IMR-90 (cell line): ENCODE measurements around the gene SPTY2D1. TPM values are rescaled to one million over a fixed set of nuclear protein-coding genes. Genes with fewer than 3 reads are reported as not detected.

ENCODE experiments used
- polyA plus RNA-seq, 3 experiments: library from polyadenylated mRNA; depleted of rRNA; stranded (reverse); fragments of >200 nt; gene quantifications; 2 replicates each; pipeline ENCODE4 v1.2.3, GENCODE V29; 2012; ENCODE audit warnings: low replicate concordance in 1 of 3
- total RNA-seq: library from RNA; depleted of rRNA; stranded (reverse); fragments of >200 nt; gene quantifications from 2 replicates; pipeline ENCODE4 v1.2.3, GENCODE V29; 2012; rRNA removed

The SPTY2D1 gene
- total and polyA plus RNA-seq, 2 of the 4 experiments (the other 2 are of a cell fraction): 10.3 to 36.6 TPM

Other genes starting within 250 kb of the SPTY2D1 start
- 1,735 and 2,567 TPM in 2 replicates for gene LDHA, start 239.8 kb downstream of the SPTY2D1 start, total RNA-seq
- 1,293 and 1,813 TPM in 2 replicates for gene LDHA, start 239.8 kb downstream of the SPTY2D1 start, polyA plus RNA-seq (2012; rRNA removed)
- gene LDHC, start 222.0 kb downstream of the SPTY2D1 start, total RNA-seq: not detected in 2 replicates
- not detected in 2 replicates for gene LDHC, start 222.0 kb downstream of the SPTY2D1 start, polyA plus RNA-seq (2012; rRNA removed)
- gene LDHAL6A, start 178.5 kb downstream of the SPTY2D1 start, total RNA-seq: not detected in 2 replicates
- gene LDHAL6A, start 178.5 kb downstream of the SPTY2D1 start, polyA plus RNA-seq (2012; rRNA removed): not detected in 2 replicates
- gene TSG101, start 107.4 kb downstream of the SPTY2D1 start, total RNA-seq: 67.4 and 76.4 TPM in 2 replicates
- gene TSG101, start 107.4 kb downstream of the SPTY2D1 start, polyA plus RNA-seq (2012; rRNA removed): 108 and 113 TPM in 2 replicates
- 29.2 and 35.3 TPM in 2 replicates for gene UEVLD, start 45.6 kb downstream of the SPTY2D1 start, total RNA-seq
- 10.1 and 13.8 TPM in 2 replicates for gene UEVLD, start 45.6 kb downstream of the SPTY2D1 start, polyA plus RNA-seq (2012; rRNA removed)
- gene MISFA, start 34.6 kb downstream of the SPTY2D1 start, total RNA-seq: 1.1 TPM in 1 of 2 replicates, not detected in the other
- 0.38 and 0.69 TPM in 2 replicates for gene MISFA, start 34.6 kb downstream of the SPTY2D1 start, polyA plus RNA-seq (2012; rRNA removed)
- gene TMEM86A, start 64.4 kb upstream of the SPTY2D1 start, total RNA-seq: 0.28 and 0.36 TPM in 2 replicates
- gene TMEM86A, start 64.4 kb upstream of the SPTY2D1 start, polyA plus RNA-seq (2012; rRNA removed): 0.30 and 0.31 TPM in 2 replicates
- gene IGSF22, start 91.8 kb upstream of the SPTY2D1 start, total RNA-seq: not detected in 2 replicates
- not detected in 2 replicates for gene IGSF22, start 91.8 kb upstream of the SPTY2D1 start, polyA plus RNA-seq (2012; rRNA removed)
- not detected in 2 replicates for gene PTPN5, start 157.5 kb upstream of the SPTY2D1 start, total RNA-seq
- gene PTPN5, start 157.5 kb upstream of the SPTY2D1 start, polyA plus RNA-seq (2012; rRNA removed): not detected in 2 replicates